ENCODE data around the gene CEMIP. TPM values are rescaled to one million over a fixed set of nuclear protein-coding genes. Genes with fewer than 3 reads are reported as not detected.

The CEMIP gene
- total and polyA plus RNA-seq, 2 of the 4 experiments (the other 2 are of a cell fraction) = 63.8 to 78.0 TPM

- intact Hi-C loops (cut with micrococcal nuclease) (no loop called here), dilution Hi-C loops (cut with HindIII; ENCODE audit: low sequenced_read_pairs, unreplicated experiment) (no loop called here), in situ Hi-C loops (cut with MboI; ENCODE audit: low sequenced_read_pairs) (no loop called here)
- no peak overlapping the region for H3K9ac ChIP-seq (ENCODE audit: low read depth, low read length)
- no peak overlapping the region for H2BK20ac ChIP-seq (ENCODE audit: low read depth, low read length)
- H4K20me1 ChIP-seq (ENCODE audit: insufficient read depth, low read length) = peaks cover 77% of the 10 kb centered on the region
- ChIA-PET CTCF (no interaction called here), POLR2A (ENCODE audit: unreplicated experiment) (no interaction called here)
- H3K14ac ChIP-seq (replicated peaks; ENCODE audit: low read depth, low read length) = no peak overlapping the region
- DNase-seq (no peak), ATAC-seq (ENCODE audit: low read depth) (no peak)
- no peak overlapping the region for H2BK5ac ChIP-seq (ENCODE audit: low read depth, low read length, poor library complexity, severe bottlenecking)
- H3K4me3 ChIP-seq (ENCODE audit: insufficient read depth, low read depth, low read length) = no peak overlapping the region
- H3K27me3 ChIP-seq (ENCODE audit: control insufficient read depth, insufficient read depth, low read length) = no peaks in the 10 kb centered on the region
- H3K56ac ChIP-seq (ENCODE audit: extremely low read depth, insufficient read depth, low read length) = no peak overlapping the region
- H2AK9ac ChIP-seq (replicated peaks; ENCODE audit: low read depth, low read length, poor library complexity) = no peak overlapping the region
- no peak overlapping the region for H2AFZ ChIP-seq (replicated peaks; ENCODE audit: low read length, poor library complexity)
- no peaks in the 10 kb centered on the region; the same call in 1 of the 2 replicates for H3K9me1 ChIP-seq (ENCODE audit: insufficient read depth, low read length)
- no peak overlapping the region for H4K8ac ChIP-seq (ENCODE audit: low read depth in 2 of 2, low read length in 2 of 2)
- no peak overlapping the region for H4K5ac ChIP-seq (ENCODE audit: low read depth, low read length)
- H3K23ac ChIP-seq (ENCODE audit: low read depth, low read length) = no peak overlapping the region
- no peak overlapping the region for H2AK5ac ChIP-seq (ENCODE audit: low read depth, low read length)
- no peak overlapping the region for H3K18ac ChIP-seq (ENCODE audit: low read depth, low read length)
- peaks cover 2% of the 10 kb centered on the region; the same call in 1 of the 2 replicates for H3K4me1 ChIP-seq (ENCODE audit: control insufficient read depth, insufficient read depth, low read length)
- TF ChIP-seq ELK1 (IDR thresholded peaks at IDR 0.05; ENCODE audit: borderline replicate concordance, low read depth, low read length) (no peak), CHD1 (IDR thresholded peaks at IDR 0.05; ENCODE audit: low read depth, low read length) (no peak), MXI1 (IDR thresholded peaks at IDR 0.05; ENCODE audit: borderline replicate concordance, low read depth, low read length) (no peak), CTCF (conservative IDR thresholded peaks at IDR 0.05; ENCODE audit: low read depth, low read length) (no peak), RAD21 (IDR thresholded peaks at IDR 0.05; ENCODE audit: low read length) (no peak), BHLHE40 (IDR thresholded peaks at IDR 0.05; ENCODE audit: low read depth, low read length) (no peak), FOS (IDR thresholded peaks at IDR 0.05; ENCODE audit: low read depth, low read length) (no peak), MAZ (IDR thresholded peaks at IDR 0.05; ENCODE audit: borderline replicate concordance, low read depth, low read length) (no peak), CEBPB (IDR thresholded peaks at IDR 0.05; ENCODE audit: low read depth, low read length) (no peak)
- H3K4me2 ChIP-seq (ENCODE audit: low read depth, low read length) = no peak overlapping the region
- peaks cover 65% of the 10 kb centered on the region for H3K36me3 ChIP-seq (ENCODE audit: control insufficient read depth, insufficient read depth, low read length)
- no CpG with 5 or more reads among the region's 4 CpGs for WGBS, 2 experiments (ENCODE audit: extremely low coverage in 2 of 2, insufficient read length in 1 of 2)
- H2BK120ac ChIP-seq (ENCODE audit: low read depth, low read length) = no peak overlapping the region
- H3K9me3 ChIP-seq (ENCODE audit: control insufficient read depth, insufficient read depth, low read length) = no peaks in the 10 kb centered on the region
- no peak overlapping the region for H2BK15ac ChIP-seq (ENCODE audit: low read depth, low read length)
- no peak overlapping the region for H3K4ac ChIP-seq (ENCODE audit: low read depth, low read length)
- no peak overlapping the region for H3K27ac ChIP-seq (ENCODE audit: insufficient read depth, low read length)
- BruUV-seq (replicated peaks) = no TSS peak
- H3K79me1 ChIP-seq (ENCODE audit: low read depth in 1 of 2, low read length in 2 of 2) = peaks cover 0 to 28% of the 10 kb centered on the region in 2 experiments; a peak in 2 of 4 replicates
- H4K91ac ChIP-seq (ENCODE audit: insufficient read depth, low read depth, low read length) = no peak overlapping the region
These were observed 44.8 kb downstream of the CEMIP start for GRCh38 chr15:80823995-80824394.

Data from IMR-90 (cell line).